ENCODE results near the gene LSR.
A peak's percentile ranks its signal among the peaks of the same experiment; 100 is the strongest.

The LSR gene

DNA sequence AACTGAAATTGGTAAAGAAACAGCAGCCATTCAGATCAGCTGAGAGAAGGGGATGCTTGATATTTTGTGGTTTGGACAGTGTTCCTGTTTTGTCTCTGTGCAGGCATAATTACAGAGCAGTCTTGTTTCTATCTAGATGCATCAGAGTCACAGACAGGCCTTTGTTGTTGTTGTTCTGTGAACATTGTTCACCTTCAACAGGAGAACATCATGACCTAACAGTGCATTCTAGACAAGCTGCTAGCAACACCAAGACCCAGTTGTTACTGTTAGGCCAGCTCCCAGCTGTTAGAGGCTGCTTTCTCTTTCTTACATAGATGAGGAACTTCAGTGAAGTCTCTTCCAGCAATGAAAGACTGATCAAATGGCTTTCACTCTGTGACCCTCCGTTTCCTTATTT, 8.5 kb upstream of the LSR start:
- Histone ChIP-seq H3K27me3 (ENCODE audit: insufficient read depth, poor library complexity, severe bottlenecking) (peaks cover 3% of the 10 kb centered on the region), H3K4me3 (replicated peaks; ENCODE audit: insufficient read depth, low read length) (no peak overlapping the region), H3K27ac (replicated peaks) (no peak overlapping the region)
- TF ChIP-seq SPI1 (IDR thresholded peaks at IDR 0.05; ENCODE audit: borderline replicate concordance, low read depth) = peak; percentile 59; the same call in 1 of the 2 replicates
- TF ChIP-seq, protein P1, sequence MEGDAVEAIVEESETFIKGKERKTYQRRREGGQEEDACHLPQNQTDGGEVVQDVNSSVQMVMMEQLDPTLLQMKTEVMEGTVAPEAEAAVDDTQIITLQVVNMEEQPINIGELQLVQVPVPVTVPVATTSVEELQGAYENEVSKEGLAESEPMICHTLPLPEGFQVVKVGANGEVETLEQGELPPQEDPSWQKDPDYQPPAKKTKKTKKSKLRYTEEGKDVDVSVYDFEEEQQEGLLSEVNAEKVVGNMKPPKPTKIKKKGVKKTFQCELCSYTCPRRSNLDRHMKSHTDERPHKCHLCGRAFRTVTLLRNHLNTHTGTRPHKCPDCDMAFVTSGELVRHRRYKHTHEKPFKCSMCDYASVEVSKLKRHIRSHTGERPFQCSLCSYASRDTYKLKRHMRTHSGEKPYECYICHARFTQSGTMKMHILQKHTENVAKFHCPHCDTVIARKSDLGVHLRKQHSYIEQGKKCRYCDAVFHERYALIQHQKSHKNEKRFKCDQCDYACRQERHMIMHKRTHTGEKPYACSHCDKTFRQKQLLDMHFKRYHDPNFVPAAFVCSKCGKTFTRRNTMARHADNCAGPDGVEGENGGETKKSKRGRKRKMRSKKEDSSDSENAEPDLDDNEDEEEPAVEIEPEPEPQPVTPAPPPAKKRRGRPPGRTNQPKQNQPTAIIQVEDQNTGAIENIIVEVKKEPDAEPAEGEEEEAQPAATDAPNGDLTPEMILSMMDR (IDR thresholded peaks at IDR 0.05; ENCODE audit: insufficient read depth, low read length) = no peak
- DNase-seq (ENCODE audit: low read depth in 1 of 2, low spot score in 1 of 2) = peak in 1 of 2 experiments; percentile 23

DNA sequence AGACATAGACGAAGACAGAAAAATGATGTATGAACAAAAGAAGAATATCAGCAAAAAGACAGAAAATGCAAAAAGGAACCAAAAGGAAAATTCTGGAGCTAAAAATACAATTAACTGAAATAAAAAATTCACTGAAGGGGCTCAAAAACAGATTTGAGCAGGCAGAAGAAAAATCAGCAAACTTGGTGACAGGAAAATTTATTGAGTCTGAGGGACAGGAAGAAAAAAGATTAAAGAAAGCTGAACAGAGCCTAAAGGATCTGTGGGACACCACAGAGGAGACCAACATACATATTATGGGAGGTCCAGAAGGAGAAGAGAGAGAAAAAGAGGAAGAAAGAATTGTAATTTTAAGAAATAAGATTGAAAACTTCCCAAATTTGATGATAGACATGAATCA, 7.4 kb upstream of the LSR start:
- H3K27me3 ChIP-seq (ENCODE audit: insufficient read depth, poor library complexity, severe bottlenecking) = peaks cover 4% of the 10 kb centered on the region
- TF ChIP-seq GABPA (IDR thresholded peaks at IDR 0.05; ENCODE audit: low read depth) (no peak), POLR2AphosphoS5 (IDR thresholded peaks at IDR 0.05; ENCODE audit: low read depth) (no peak)
- TF ChIP-seq, protein P1 (IDR thresholded peaks at IDR 0.05; ENCODE audit: insufficient read depth, low read length) = no peak
- TF ChIP-seq, protein P2, sequence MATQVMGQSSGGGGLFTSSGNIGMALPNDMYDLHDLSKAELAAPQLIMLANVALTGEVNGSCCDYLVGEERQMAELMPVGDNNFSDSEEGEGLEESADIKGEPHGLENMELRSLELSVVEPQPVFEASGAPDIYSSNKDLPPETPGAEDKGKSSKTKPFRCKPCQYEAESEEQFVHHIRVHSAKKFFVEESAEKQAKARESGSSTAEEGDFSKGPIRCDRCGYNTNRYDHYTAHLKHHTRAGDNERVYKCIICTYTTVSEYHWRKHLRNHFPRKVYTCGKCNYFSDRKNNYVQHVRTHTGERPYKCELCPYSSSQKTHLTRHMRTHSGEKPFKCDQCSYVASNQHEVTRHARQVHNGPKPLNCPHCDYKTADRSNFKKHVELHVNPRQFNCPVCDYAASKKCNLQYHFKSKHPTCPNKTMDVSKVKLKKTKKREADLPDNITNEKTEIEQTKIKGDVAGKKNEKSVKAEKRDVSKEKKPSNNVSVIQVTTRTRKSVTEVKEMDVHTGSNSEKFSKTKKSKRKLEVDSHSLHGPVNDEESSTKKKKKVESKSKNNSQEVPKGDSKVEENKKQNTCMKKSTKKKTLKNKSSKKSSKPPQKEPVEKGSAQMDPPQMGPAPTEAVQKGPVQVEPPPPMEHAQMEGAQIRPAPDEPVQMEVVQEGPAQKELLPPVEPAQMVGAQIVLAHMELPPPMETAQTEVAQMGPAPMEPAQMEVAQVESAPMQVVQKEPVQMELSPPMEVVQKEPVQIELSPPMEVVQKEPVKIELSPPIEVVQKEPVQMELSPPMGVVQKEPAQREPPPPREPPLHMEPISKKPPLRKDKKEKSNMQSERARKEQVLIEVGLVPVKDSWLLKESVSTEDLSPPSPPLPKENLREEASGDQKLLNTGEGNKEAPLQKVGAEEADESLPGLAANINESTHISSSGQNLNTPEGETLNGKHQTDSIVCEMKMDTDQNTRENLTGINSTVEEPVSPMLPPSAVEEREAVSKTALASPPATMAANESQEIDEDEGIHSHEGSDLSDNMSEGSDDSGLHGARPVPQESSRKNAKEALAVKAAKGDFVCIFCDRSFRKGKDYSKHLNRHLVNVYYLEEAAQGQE (IDR thresholded peaks at IDR 0.05; ENCODE audit: insufficient replicate concordance, low read depth) = no peak
- H3K4me3 ChIP-seq (replicated peaks; ENCODE audit: insufficient read depth, low read length) = no peak overlapping the region
- no peak overlapping the region for H3K27ac ChIP-seq (replicated peaks)
- DNase-seq (ENCODE audit: low read depth in 1 of 2, low spot score in 1 of 2) = no peak

DNA sequence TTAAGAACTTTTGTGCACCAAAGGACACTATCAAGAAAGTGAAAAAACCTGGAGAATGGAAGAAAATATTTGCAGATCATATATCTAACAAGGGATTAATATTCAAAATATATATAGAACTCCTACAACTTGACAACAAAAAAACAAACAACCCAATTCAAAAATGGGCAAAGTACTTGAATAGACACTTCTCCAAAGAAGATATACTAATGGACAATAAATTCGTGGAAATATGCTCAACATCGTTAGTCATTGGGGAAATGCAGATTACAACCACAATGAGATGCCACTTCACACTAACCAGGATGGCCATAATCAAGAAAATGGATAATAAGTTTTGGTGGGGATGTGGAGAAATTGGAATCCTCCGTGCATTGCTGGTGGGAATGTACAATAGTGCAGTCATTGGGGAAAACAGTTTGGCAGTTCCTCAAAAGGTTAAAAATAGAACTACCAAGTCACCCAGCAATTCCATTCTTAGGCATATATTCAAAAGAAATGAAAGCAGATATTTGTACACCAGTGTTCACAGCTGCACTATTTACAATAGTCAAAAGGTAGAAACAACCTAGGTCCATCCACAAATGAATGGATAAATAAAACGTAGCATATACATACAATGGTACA, 2.2 kb upstream of the LSR start:
- no peak overlapping the region for H3K4me3 ChIP-seq (replicated peaks; ENCODE audit: insufficient read depth, low read length)
- H3K27me3 ChIP-seq (ENCODE audit: insufficient read depth, poor library complexity, severe bottlenecking) = peaks cover 45% of the 10 kb centered on the region
- TF ChIP-seq GABPA (IDR thresholded peaks at IDR 0.05; ENCODE audit: low read depth) (no peak), SPI1 (IDR thresholded peaks at IDR 0.05; ENCODE audit: borderline replicate concordance, low read depth) (no peak), POLR2AphosphoS5 (IDR thresholded peaks at IDR 0.05; ENCODE audit: low read depth) (no peak)
- TF ChIP-seq, protein P2 (IDR thresholded peaks at IDR 0.05; ENCODE audit: insufficient replicate concordance, low read depth) = no peak
- TF ChIP-seq, protein P1 (IDR thresholded peaks at IDR 0.05; ENCODE audit: insufficient read depth, low read length) = no peak

More for the DNA sequence above, 2.2 kb upstream of the LSR start:
- H3K27ac ChIP-seq (replicated peaks) = no peak overlapping the region
- no peak for DNase-seq (ENCODE audit: low read depth in 1 of 2, low spot score in 1 of 2)

Measured in HL-60 (cell line).